GM12892 (cell line): Measurements from ENCODE around the gene ACTR3.

Experiments used
- POLR2A ChIP-seq: IDR thresholded peaks from 2 replicates; pipeline ENCODE4 v1.6.1; 2011; ENCODE audit warnings: low read depth, low read length, control low read depth
- TAF1 ChIP-seq: IDR thresholded peaks from 2 replicates; pipeline ENCODE4 v1.6.1; 2011; ENCODE audit warnings: low read depth, mild to moderate bottlenecking, control low read depth, low read length, borderline replicate concordance

GRCh38 chr2:113996671-113997594, 107.0 kb downstream of the ACTR3 start:
- TF ChIP-seq TAF1, result no peak
- TF ChIP-seq POLR2A, result no peak
